ENCODE measurements around the gene C3orf70. TPM values are rescaled to one million over a fixed set of nuclear protein-coding genes. Genes with fewer than 3 reads are reported as not detected.

Gene C3orf70
- total RNA-seq, 4 donors from 2014 or later, result 7.8 to 13.8 (median 9.8) TPM

DNA sequence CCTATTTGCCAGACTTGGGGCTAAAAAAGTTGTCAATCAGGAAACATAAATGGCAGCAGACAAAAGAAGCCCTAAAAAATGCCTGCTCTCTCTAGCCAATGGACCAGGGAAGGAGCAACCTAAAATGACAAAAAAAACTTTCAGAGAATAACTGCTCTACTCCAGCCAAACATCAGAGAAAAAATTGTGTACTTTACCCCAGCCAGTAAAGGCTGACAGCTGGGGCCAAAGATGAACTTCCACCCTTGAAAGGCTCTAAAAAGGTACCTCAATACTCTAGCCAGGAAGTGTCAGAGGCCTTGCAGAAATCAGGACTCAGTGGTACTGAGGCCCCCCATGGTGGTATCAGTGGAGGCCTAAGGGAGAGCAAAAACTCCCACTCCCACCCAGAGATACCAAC lies 18.4 kb downstream of the C3orf70 start:
- Histone ChIP-seq H3K9me3 (no peaks in the 10 kb centered on the region), H3K36me3 (no peaks in the 10 kb centered on the region), H3K27ac (no peak overlapping the region), H3K27me3 (no peaks in the 10 kb centered on the region), H3K4me3 (no peak overlapping the region), H3K4me1 (peaks cover 0 to 6% (median 2%) of the 10 kb centered on the region in 4 donors)
- no peak for DNase-seq (ENCODE audit: low spot score in 2 of 2)
- TF ChIP-seq EP300 (IDR thresholded peaks at IDR 0.05) (no peak), POLR2A (IDR thresholded peaks at IDR 0.05) (no peak), CTCF (IDR thresholded peaks at IDR 0.05) (no peak)

GRCh38 chr3:185131602-185132256 lies 21.1 kb downstream of the C3orf70 start:
- peaks cover 0 to 6% (median 2%) of the 10 kb centered on the region in 4 donors for H3K4me1 ChIP-seq
- H3K36me3 ChIP-seq, result no peaks in the 10 kb centered on the region
- H3K27ac ChIP-seq, result no peak overlapping the region
- H3K9me3 ChIP-seq, result no peaks in the 10 kb centered on the region
- TF ChIP-seq CTCF (IDR thresholded peaks at IDR 0.05) (no peak), EP300 (IDR thresholded peaks at IDR 0.05) (no peak), POLR2A (IDR thresholded peaks at IDR 0.05) (no peak)
- WGBS, 2 donors, result 22 to 32% methylated on average over 2 of the region's 2 CpGs
- H3K4me3 ChIP-seq, result no peak overlapping the region
- no peaks in the 10 kb centered on the region for H3K27me3 ChIP-seq
- DNase-seq (ENCODE audit: low spot score in 2 of 2), result no peak

- Histone ChIP-seq H3K9me3 (no peaks in the 10 kb centered on the region), H3K36me3 (no peaks in the 10 kb centered on the region), H3K27ac (no peak overlapping the region), H3K27me3 (no peaks in the 10 kb centered on the region), H3K4me3 (no peak overlapping the region), H3K4me1 (peaks cover 0 to 6% (median 2%) of the 10 kb centered on the region in 4 donors)
- DNase-seq (ENCODE audit: low spot score in 2 of 2), result no peak
- 89 to 95% methylated on average over 2 of the region's 2 CpGs for WGBS, 2 donors
- no peak for TF ChIP-seq POLR2A (IDR thresholded peaks at IDR 0.05)
Observed at GRCh38 chr3:185129083-185129482, 23.8 kb downstream of the C3orf70 start.

DNA sequence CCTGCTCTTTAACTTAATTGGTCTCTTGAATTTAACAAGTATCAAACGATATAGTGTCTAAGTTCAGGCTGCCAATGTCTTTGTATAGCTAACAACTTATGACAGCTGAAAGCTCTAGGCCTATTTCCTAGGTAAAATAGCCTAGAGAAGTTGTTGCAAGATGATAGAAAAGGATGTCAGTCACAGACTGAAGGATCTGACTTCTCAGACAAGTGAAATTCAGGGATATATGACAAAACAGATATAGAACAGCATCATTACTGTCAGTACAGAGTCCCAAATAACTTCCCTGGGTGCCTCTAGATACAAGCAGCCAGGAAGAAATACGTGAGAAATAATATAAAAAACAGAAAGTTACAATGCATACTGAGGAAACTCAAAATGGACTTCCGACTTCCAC lies 26.7 kb downstream of the C3orf70 start:
- no peak for DNase-seq (ENCODE audit: low spot score in 2 of 2)
- no peak for TF ChIP-seq POLR2A (IDR thresholded peaks at IDR 0.05)
- TF ChIP-seq EP300 (IDR thresholded peaks at IDR 0.05), result no peak
- no peak for TF ChIP-seq CTCF (IDR thresholded peaks at IDR 0.05)
- H3K4me1 ChIP-seq, result no peaks in the 10 kb centered on the region
- H3K36me3 ChIP-seq, result no peaks in the 10 kb centered on the region
- WGBS, 2 donors, result 81 to 88% methylated on average over 3 of the region's 3 CpGs
- no peak overlapping the region for H3K4me3 ChIP-seq
- H3K27me3 ChIP-seq, result no peaks in the 10 kb centered on the region
- no peak overlapping the region for H3K27ac ChIP-seq
- H3K9me3 ChIP-seq, result no peaks in the 10 kb centered on the region

DNA sequence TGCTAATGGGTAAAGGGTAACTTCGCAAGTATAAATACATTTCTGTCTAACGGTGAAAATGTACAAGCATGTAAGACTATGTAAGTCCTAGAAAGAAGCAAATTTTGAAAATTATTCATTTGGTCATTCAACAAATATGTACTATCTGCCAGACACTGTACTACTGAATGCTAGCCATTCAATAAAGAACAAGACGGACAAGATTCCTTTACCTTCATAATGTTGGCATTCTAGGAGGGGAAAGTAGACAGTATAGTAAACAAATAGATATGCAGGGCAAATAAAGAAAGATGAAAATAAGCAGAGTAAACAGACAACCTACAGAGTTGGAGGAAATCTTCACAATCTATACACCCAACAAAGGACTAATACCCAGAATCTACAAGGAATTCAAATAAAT lies 32.7 kb downstream of the C3orf70 start:
- Histone ChIP-seq H3K4me3 (no peak overlapping the region), H3K27ac (no peak overlapping the region), H3K4me1 (no peaks in the 10 kb centered on the region), H3K36me3 (no peaks in the 10 kb centered on the region), H3K27me3 (no peaks in the 10 kb centered on the region), H3K9me3 (no peaks in the 10 kb centered on the region)
- TF ChIP-seq EP300 (IDR thresholded peaks at IDR 0.05) (no peak), CTCF (IDR thresholded peaks at IDR 0.05) (no peak), POLR2A (IDR thresholded peaks at IDR 0.05) (no peak)
- DNase-seq (ENCODE audit: low spot score in 2 of 2), result no peak
- WGBS, 2 donors, result 91 to 92% methylated on average over 3 of the region's 3 CpGs

- Histone ChIP-seq H3K9me3 (peaks cover 0 to 2% (median 0%) of the 10 kb centered on the region in 4 donors), H3K27ac (no peak overlapping the region), H3K4me1 (no peaks in the 10 kb centered on the region), H3K36me3 (no peaks in the 10 kb centered on the region), H3K27me3 (no peaks in the 10 kb centered on the region), H3K4me3 (no peak overlapping the region)
- no peak for TF ChIP-seq POLR2A (IDR thresholded peaks at IDR 0.05)
- no peak for TF ChIP-seq EP300 (IDR thresholded peaks at IDR 0.05)
- no peak for TF ChIP-seq CTCF (IDR thresholded peaks at IDR 0.05)
- no peak for DNase-seq (ENCODE audit: low spot score in 2 of 2)
Observed at GRCh38 chr3:185115371-185115770, 37.5 kb downstream of the C3orf70 start.

Data from tibial nerve (tissue), 4 donors.